T-helper 2 cell treated with Interferon-gamma antibody and Interleukin-4, amounts not matched to agents 100 ng/mL and 5 ng/mL, for 36 hours (primary cell): ENCODE results near the gene KAT7. TPM values are rescaled to one million over a fixed set of nuclear protein-coding genes. Genes with fewer than 3 reads are reported as not detected.

ENCODE experiments used
- intact Hi-C: fragments of 100-400 bp; cut with micrococcal nuclease; formaldehyde crosslinking; loops from one replicate; pipeline ENCODE4 v1.15.1; 2023
- total RNA-seq: library from RNA; stranded (reverse); gene quantifications from 2 replicates; pipeline ENCODE4 v1.2.3, GENCODE V29; 2022

The KAT7 gene
- total RNA-seq, 1 donor from 2014 or later: 73.3 TPM

GRCh38 chr17:49760296-49760695 is 28.2 kb upstream of the KAT7 start:
- intact Hi-C loops: no loop called here

- intact Hi-C loops: no loop called here
Observed at GRCh38 chr17:49760932-49761558, 27.4 kb upstream of the KAT7 start.

- intact Hi-C loops: no loop called here
Observed at GRCh38 chr17:49762151-49762941, 26.1 kb upstream of the KAT7 start.

- intact Hi-C loops: loop anchor here (1.0 kb wide), 3 partner anchors 25 to 56 kb away; no protein-coding TSS in a partner anchor
Observed at GRCh38 chr17:49763735-49764558, 24.5 kb upstream of the KAT7 start, which contains the start of gene FAM117A. TSS of gene FAM117A (minus strand) at chr17:49764131. CDS start at chr17:49764087, 44 bp downstream.

GRCh38 chr17:49764559-49765180 is 23.8 kb upstream of the KAT7 start:
- intact Hi-C loops: loop anchor here (1.0 kb wide), 3 partner anchors 25 to 56 kb away; no protein-coding TSS in a partner anchor

GRCh38 chr17:49766918-49767530 is 21.5 kb upstream of the KAT7 start:
- intact Hi-C loops: no loop called here

- intact Hi-C loops: no loop called here
Observed at GRCh38 chr17:49775546-49776260, 12.8 kb upstream of the KAT7 start.

GRCh38 chr17:49776551-49777300 is 11.8 kb upstream of the KAT7 start:
- intact Hi-C loops: no loop called here

- intact Hi-C loops: no loop called here
Observed at GRCh38 chr17:49777563-49777962, 10.9 kb upstream of the KAT7 start.

GRCh38 chr17:49779156-49779738 is 9.2 kb upstream of the KAT7 start:
- intact Hi-C loops: loop anchor here (2.0 kb wide), 1 partner anchor 70 kb away; no protein-coding TSS in a partner anchor

- intact Hi-C loops: loop anchor here (2.0 kb wide), 1 partner anchor 71 kb away; no protein-coding TSS in a partner anchor
Observed at GRCh38 chr17:49779739-49780231, 8.7 kb upstream of the KAT7 start.

GRCh38 chr17:49783071-49783715 is 5.3 kb upstream of the KAT7 start:
- intact Hi-C loops: no loop called here

GRCh38 chr17:49783791-49784190 is 4.7 kb upstream of the KAT7 start:
- intact Hi-C loops: no loop called here

GRCh38 chr17:49784636-49785035 is 3.8 kb upstream of the KAT7 start:
- intact Hi-C loops: no loop called here

- intact Hi-C loops: loop anchor here (1.0 to 2.0 kb wide), 4 partner anchors 49 to 110 kb away; partner anchors contain the start of gene SPOP
Observed at GRCh38 chr17:49787884-49788477, 500 bp upstream of the KAT7 start.

GRCh38 chr17:49789243-49789578 is 730 bp downstream of the KAT7 start:
- intact Hi-C loops: loop anchor here (1.0 to 2.0 kb wide), 4 partner anchors 25 to 375 kb away; partner anchors contain the start of genes FAM117A and PHB1

- intact Hi-C loops: no loop called here
Observed at GRCh38 chr17:49793309-49793708, 4.8 kb downstream of the KAT7 start.

GRCh38 chr17:49795372-49795771 is 6.9 kb downstream of the KAT7 start:
- intact Hi-C loops: no loop called here
